Small intestine (tissue), 7 donors: Measurements from ENCODE around the gene RAD51B. TPM values are rescaled to one million over a fixed set of nuclear protein-coding genes. Genes with fewer than 3 reads are reported as not detected.
A peak's percentile ranks its signal among the peaks of the same experiment; 100 is the strongest.

Source experiments
- DNase-seq, 2 donors: peaks; one replicate each; pipeline versions ENCODE4 v3.0.0 to v3.0.0-alpha.2; 2013
- FAIRE-seq: peaks from 2 replicates; lab custom pipeline; 2012; peaks lifted over from hg19 to GRCh38; lab: Jason Lieb, UNC
- H3K27ac ChIP-seq, 3 donors: one replicate each; pipeline ENCODE4 v1.5.1; 2013; ENCODE audit warnings: low read length in 2 of 3, mild to moderate bottlenecking in 2 of 3, control low read depth in 1 of 3, inconsistent platforms in 1 of 3, low read depth in 1 of 3, moderate library complexity in 1 of 3
- H3K27me3 ChIP-seq, 3 donors: one replicate each; pipeline ENCODE4 v1.6.1; 2013; ENCODE audit warnings: low read length in 3 of 3, inconsistent platforms in 1 of 3; ENCODE audit not compliant: control insufficient read depth in 3 of 3, insufficient read depth in 3 of 3
- H3K36me3 ChIP-seq, 3 donors: one replicate each; pipeline ENCODE4 v1.6.1; 2013; ENCODE audit warnings: low read length in 3 of 3, inconsistent platforms in 1 of 3, low read depth in 1 of 3, mild to moderate bottlenecking in 1 of 3, moderate library complexity in 1 of 3; ENCODE audit not compliant: control insufficient read depth in 3 of 3, insufficient read depth in 2 of 3
- H3K4me1 ChIP-seq, 3 donors: one replicate each; pipeline ENCODE4 v1.6.1; 2013; ENCODE audit warnings: low read length in 2 of 3, inconsistent platforms in 1 of 3, low read depth in 1 of 3, mild to moderate bottlenecking in 1 of 3, moderate library complexity in 1 of 3; ENCODE audit not compliant: control insufficient read depth in 3 of 3, insufficient read depth in 2 of 3
- H3K4me3 ChIP-seq, 3 donors: one replicate each; pipeline ENCODE4 v1.5.1; 2013; ENCODE audit warnings: low read length in 3 of 3, control low read depth in 1 of 3, inconsistent platforms in 1 of 3, low read depth in 1 of 3, mild to moderate bottlenecking in 1 of 3, moderate library complexity in 1 of 3
- H3K9me3 ChIP-seq, 2 donors: one replicate each; pipeline ENCODE4 v1.6.1; 2013; ENCODE audit warnings: low read depth in 1 of 2, low read length in 1 of 2; ENCODE audit not compliant: control insufficient read depth in 2 of 2, insufficient read depth in 1 of 2
- WGBS, 3 donors: extraction: QIAGEN DNeasy Blood & Tissue Kit; methylation state at CpG; one replicate each; pipeline ENCODE4 v1.1.7; 2013; 5-methylcytosine and 5-hydroxymethylcytosine counted together
- polyA plus RNA-seq, 4 donors: library from polyadenylated mRNA; stranded (reverse) in 3 of 4; unstranded in 1 of 4; fragments of 200-250 nt in 3 of 4; fragments of 120-200 nt in 1 of 4; gene quantifications; one replicate each; pipeline versions ENCODE4 v1.2.1 to v1.2.3, GENCODE V29; 2013
- donor health status: healthy with polysubstance abuse.
- donor health status: control.
- donor health status: control.
- donor health status: Bipolar disorder and iron deficiency.
- donor health status: healthy.

RAD51B gene
- polyA plus RNA-seq, 4 donors = 1.1 to 9.0 (median 4.1) TPM

DNA sequence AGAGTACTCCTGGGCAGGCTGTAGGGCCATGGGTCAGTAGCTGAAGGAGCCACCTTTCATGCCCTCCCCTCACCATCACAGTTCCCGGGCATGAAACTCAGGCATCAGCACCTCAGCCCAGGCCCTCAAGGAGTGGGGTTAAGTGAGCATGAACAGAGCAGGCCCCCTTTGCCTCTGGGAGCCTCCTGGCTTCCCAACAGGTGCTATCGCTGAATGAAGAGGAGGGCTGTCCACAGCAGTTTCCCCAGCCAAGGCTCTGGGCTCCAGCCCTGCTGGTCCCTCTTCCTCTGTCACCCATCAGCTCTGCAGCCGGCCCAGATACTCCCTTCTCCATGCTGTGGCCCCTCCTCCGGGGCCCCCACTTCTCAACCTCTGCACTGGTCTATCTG lies 789.0 kb downstream of the RAD51B start:
- Histone ChIP-seq H3K9me3 (peaks cover 0 to 15% of the 10 kb centered on the region in 2 donors), H3K27ac (peak overlapping the region in 2 of 3 donors; percentile 79 to 80), H3K36me3 (peaks cover 0 to 3% (median 0%) of the 10 kb centered on the region in 3 donors), H3K4me3 (no peak overlapping the region), H3K27me3 (no peaks in the 10 kb centered on the region), H3K4me1 (peaks cover 0 to 60% (median 0%) of the 10 kb centered on the region in 3 donors)
- FAIRE-seq (no peak), DNase-seq (no peak)
- WGBS, 3 donors = 93 to 95% (median 94%) methylated on average over 4 of the region's 4 CpGs

DNA sequence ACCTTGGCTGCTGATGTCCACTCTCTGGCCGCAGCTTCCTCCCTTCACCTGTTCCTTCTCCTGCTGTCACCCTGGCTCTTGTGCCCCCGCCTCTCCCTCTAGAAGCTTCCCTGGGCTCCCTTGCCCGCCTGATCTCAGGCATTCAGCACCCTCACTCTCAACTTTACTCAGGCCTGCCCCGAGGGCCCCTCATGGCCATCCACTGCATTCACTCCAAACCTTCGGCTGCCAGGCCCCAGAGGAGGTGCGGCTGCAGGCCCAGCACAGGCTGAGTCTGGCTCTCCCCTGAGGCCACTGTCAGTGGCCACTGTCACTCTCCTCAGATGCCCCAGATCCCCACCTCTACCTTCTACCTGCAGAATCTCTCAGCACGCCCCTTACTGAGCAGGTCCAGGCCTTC lies 789.4 kb downstream of the RAD51B start:
- DNase-seq = no peak
- H3K36me3 ChIP-seq = peaks cover 0 to under 1% (median 0%) of the 10 kb centered on the region in 3 donors
- peaks cover 0 to 19% of the 10 kb centered on the region in 2 donors for H3K9me3 ChIP-seq
- H3K4me3 ChIP-seq = no peak overlapping the region
- 92 to 96% (median 93%) methylated on average over 7 of the region's 7 CpGs for WGBS, 3 donors
- peaks cover 0 to 56% (median 0%) of the 10 kb centered on the region in 3 donors for H3K4me1 ChIP-seq
- H3K27me3 ChIP-seq = no peaks in the 10 kb centered on the region
- peak overlapping the region in 1 of 3 donors; percentile 80 for H3K27ac ChIP-seq
- no peak for FAIRE-seq

DNA sequence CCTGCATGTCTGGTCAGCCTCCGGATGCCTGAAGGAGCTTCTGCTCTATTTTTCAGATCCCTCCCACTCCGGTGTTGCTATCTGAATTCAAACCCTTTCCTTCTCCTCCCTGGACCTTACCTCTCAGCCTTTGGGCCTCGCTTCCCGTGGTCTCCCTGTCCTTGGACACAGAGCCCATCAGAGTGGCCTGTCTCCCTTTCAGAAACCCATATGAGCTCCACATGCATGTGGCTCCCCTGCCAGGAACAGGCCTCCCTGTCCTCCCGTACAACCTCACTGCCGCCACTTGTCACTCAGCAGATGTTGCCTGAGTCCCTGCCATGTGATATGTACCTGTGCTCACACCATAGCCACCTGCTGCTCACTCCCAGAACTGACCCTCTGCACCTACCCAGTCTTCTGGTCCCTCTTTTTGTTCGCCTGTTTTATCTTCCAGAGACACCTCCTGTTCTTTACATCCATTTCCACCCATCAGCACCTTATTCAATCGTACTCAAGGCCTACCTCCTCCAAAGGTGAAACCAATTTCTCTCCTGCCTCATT lies 790.7 kb downstream of the RAD51B start:
- peaks cover 0 to 17% of the 10 kb centered on the region in 2 donors for H3K9me3 ChIP-seq
- H3K36me3 ChIP-seq = no peaks in the 10 kb centered on the region
- no peaks in the 10 kb centered on the region for H3K27me3 ChIP-seq
- FAIRE-seq = no peak
- WGBS, 3 donors = 72 to 88% (median 88%) methylated on average over 8 of the region's 8 CpGs
- H3K4me1 ChIP-seq = peaks cover 0 to 55% (median 0%) of the 10 kb centered on the region in 3 donors
- no peak for DNase-seq
- H3K4me3 ChIP-seq = no peak overlapping the region
- peak overlapping the region in 1 of 3 donors; percentile 8 for H3K27ac ChIP-seq

DNA sequence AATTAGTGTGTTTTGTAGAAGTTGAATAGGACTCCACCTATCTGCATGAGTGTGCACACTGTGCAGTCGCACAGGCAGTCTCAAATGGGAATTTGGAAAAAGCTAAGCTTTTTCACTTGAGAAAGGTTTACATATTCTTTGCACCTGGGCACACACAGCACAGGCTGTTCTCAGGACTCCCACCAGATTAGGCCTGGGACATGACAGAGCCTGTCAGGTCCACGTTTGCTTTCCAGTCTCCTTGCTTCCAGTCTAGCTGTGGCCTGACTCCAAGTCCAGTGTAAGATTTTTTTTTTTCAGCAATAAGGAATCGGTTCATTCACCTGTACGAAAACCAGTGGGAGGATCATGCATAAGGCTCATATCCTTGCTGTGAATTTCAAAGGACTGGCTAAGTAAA lies 792.0 kb downstream of the RAD51B start:
- Histone ChIP-seq H3K27me3 (no peaks in the 10 kb centered on the region), H3K27ac (peak overlapping the region in 2 of 3 donors; percentile 43 to 53), H3K9me3 (peaks cover 0 to 15% of the 10 kb centered on the region in 2 donors), H3K4me3 (no peak overlapping the region), H3K36me3 (no peaks in the 10 kb centered on the region), H3K4me1 (peaks cover 0 to 52% (median 0%) of the 10 kb centered on the region in 3 donors)
- WGBS, 3 donors = 17 to 55% (median 35%) methylated on average over 4 of the region's 4 CpGs
- DNase-seq (no peak), FAIRE-seq (no peak)

DNA sequence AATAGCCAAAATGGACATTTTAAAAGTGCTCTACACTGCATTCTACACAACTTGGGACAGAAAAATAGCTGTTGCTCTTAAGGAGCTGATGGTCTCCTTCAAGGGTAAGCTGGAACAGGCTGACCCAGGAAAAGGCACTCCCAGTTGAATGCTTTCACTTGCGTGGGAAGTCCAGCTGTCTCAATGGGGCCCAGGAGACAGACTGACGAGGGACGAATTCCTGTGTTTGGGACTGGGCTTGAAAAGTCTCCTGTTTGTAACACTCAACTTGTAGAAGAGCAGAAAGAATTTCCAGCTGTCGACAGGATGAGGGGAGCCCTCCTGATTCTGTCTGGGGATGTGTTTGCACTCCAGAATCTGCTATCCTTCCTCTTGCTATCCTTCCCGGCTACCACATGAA lies 792.5 kb downstream of the RAD51B start:
- Histone ChIP-seq H3K27ac (peak overlapping the region; percentile 9 to 53 (median 43)), H3K9me3 (peaks cover 0 to 15% of the 10 kb centered on the region in 2 donors), H3K4me1 (peaks cover 0 to 47% (median 0%) of the 10 kb centered on the region in 3 donors), H3K36me3 (no peaks in the 10 kb centered on the region), H3K4me3 (no peak overlapping the region), H3K27me3 (no peaks in the 10 kb centered on the region)
- FAIRE-seq (no peak), DNase-seq (peak; percentile 33 to 56)
- WGBS, 3 donors = 35 to 48% (median 40%) methylated on average over 5 of the region's 5 CpGs

DNA sequence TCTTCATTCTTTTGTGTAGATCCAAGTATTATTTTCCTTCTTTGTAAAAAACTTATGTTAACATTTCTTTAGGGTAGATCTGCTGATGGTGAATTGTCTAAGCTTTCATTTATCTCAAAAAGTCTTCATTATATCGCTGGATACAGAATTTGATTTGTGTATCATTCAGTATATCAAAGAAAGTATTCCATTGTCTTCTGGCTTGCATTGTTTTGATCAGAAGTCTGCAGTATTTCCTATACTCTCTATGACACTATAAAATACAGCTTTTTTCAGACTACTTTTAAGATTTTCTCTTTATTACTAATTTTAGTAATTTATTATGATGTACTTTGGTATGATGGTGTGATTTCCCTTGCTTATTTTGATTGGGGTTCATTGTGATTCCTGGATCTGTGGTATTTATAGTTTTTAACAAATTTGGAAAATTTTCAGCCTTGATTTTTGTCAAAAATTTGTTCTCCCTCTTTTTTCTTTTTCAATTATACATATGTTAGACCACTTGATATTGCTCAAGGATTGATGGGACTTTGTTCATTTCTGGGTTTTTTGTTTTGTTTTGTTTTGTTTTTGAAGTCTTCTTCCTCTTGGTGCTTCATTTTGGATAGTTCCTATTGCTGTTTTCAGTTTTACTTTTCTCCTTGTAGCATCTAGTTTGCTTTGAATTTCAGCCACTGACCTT lies 796.8 kb downstream of the RAD51B start:
- H3K36me3 ChIP-seq = no peaks in the 10 kb centered on the region
- FAIRE-seq (no peak), DNase-seq (no peak)
- no peak overlapping the region for H3K4me3 ChIP-seq
- peaks cover 3 to 31% of the 10 kb centered on the region in 2 donors for H3K9me3 ChIP-seq
- no peaks in the 10 kb centered on the region for H3K27me3 ChIP-seq
- peaks cover 0 to 34% (median 2%) of the 10 kb centered on the region in 3 donors for H3K4me1 ChIP-seq
- WGBS, 3 donors = 61 to 85% (median 81%) methylated on average over 1 of the region's 1 CpG
- no peak overlapping the region for H3K27ac ChIP-seq

DNA sequence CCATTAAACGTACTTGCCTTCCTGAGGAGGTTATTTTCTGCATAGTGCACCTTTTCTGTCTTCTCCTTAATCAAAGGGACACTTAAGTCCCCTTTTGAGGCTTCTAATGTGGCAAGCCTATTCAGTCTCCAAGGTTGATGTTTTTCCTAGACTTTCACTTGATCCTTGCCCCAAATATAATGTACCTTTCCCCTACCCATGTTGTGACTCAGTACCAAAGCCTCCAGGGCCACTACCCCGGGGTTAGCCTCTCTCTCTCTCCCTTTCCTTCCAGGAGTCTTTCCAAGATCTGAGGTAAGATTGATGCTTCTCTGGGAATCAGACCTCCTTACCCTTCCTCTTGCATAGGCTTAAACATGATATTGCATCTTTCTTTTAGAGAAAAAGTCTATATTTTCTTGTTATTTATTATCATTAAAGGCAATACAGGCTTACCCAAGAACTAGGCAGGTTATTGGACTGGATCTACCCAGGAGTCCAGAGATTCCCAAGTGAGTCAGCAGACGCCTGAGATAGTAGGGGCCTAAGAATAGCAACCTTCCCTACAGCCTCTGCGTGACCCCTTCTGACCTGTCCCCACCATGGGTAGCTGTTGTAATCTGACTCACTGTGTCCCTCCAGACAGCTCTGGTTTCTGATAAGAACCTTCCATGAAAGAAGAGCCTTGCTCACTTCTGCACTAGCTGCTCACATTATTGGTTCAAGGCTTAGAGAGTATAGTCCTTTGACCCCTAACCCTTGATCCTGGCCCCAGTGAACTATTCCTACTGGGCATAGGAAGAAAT lies 800.4 kb downstream of the RAD51B start:
- FAIRE-seq = no peak
- Histone ChIP-seq H3K36me3 (no peaks in the 10 kb centered on the region), H3K9me3 (peaks cover 3 to 21% of the 10 kb centered on the region in 2 donors), H3K4me3 (no peak overlapping the region), H3K27me3 (no peaks in the 10 kb centered on the region), H3K27ac (peak overlapping the region in 1 of 3 donors; percentile 79), H3K4me1 (peaks cover 0 to 24% (median 2%) of the 10 kb centered on the region in 3 donors)
- DNase-seq = peak in 1 of 2 donors; percentile 76
- 56 to 62% (median 57%) methylated on average over 4 of the region's 4 CpGs for WGBS, 3 donors
